B cell (primary cell): Measurements from ENCODE around the gene HOXB1. TPM values are rescaled to one million over a fixed set of nuclear protein-coding genes. Genes with fewer than 3 reads are reported as not detected.

Experiments used
- ATAC-seq: fragments of 200-7000 bp; cut with Tn5 transposase; one replicate; pipeline ENCODE4 v1.10.0; 2021; ENCODE audit warnings: low read depth, mild to moderate bottlenecking, moderate number of reproducible peaks, moderate library complexity
- CTCF ChIA-PET: fragments of 350-600 bp; sonication (Branson Sonifier 250); formaldehyde crosslinking; loops from one replicate; lab custom pipeline; 2021; ENCODE audit warnings: antibody characterized with exemption, inconsistent platforms; lab: Charles Lee
- POLR2A ChIA-PET: fragments of 350-600 bp; sonication (Branson Sonifier 250); formaldehyde crosslinking; loops from one replicate; lab custom pipeline; 2021; ENCODE audit warnings: antibody characterized with exemption; lab: Charles Lee
- DNase-seq: peaks from one replicate; pipeline ENCODE4 v3.0.0; 2013
- H2AFZ ChIP-seq: 2 replicates; pipeline ENCODE4 v1.6.1; 2012; ENCODE audit warnings: mild to moderate bottlenecking, low read depth, low read length; ENCODE audit not compliant: insufficient read depth, poor library complexity, severe bottlenecking
- H3K27ac ChIP-seq, 2 donors: 1 replicate in 1 of 2; 2 replicates in 1 of 2; pipeline ENCODE4 v1.5.1; 2012 to 2013; ENCODE audit warnings: low read length in 2 of 2, mild to moderate bottlenecking in 2 of 2, moderate library complexity in 1 of 2
- H3K27me3 ChIP-seq, 4 experiments: fragments of 200-600 bp in 1 of 4; sonication (generic) in 1 of 4; replicated peaks in 1 of 4; 1 replicate in 2 of 4; 2 replicates in 2 of 4; pipeline versions ENCODE4 v1.6.1 to v1.7.0; 2013 to 2016; ENCODE audit warnings: low read length in 3 of 4, mild to moderate bottlenecking in 2 of 4, mixed read lengths in 1 of 4, moderate library complexity in 1 of 4; ENCODE audit not compliant: insufficient read depth in 4 of 4, control insufficient read depth in 3 of 4; ENCODE audit errors: control extremely low read depth in 1 of 4
- H3K36me3 ChIP-seq, 2 experiments: replicated peaks in 1 of 2; 1 replicate in 1 of 2; 2 replicates in 1 of 2; pipeline versions ENCODE4 v1.6.1 to v1.7.1; 2013; ENCODE audit warnings: low read length in 1 of 2; ENCODE audit not compliant: insufficient read depth in 2 of 2, control insufficient read depth in 1 of 2; ENCODE audit errors: control extremely low read depth in 1 of 2, extremely low read depth in 1 of 2
- H3K4me1 ChIP-seq, 2 donors: fragments of 200-600 bp in 1 of 2; sonication (generic) in 1 of 2; 1 replicate in 1 of 2; 2 replicates in 1 of 2; pipeline versions ENCODE4 v1.5.1 to v1.6.1; 2013 to 2017; ENCODE audit warnings: low read length in 2 of 2; ENCODE audit not compliant: control insufficient read depth in 2 of 2, insufficient read depth in 2 of 2
- H3K4me2 ChIP-seq: replicated peaks from 2 replicates; pipeline ENCODE3; 2012; ENCODE audit warnings: mild to moderate bottlenecking, low read depth, low read length; ENCODE audit not compliant: poor library complexity, severe bottlenecking
- H3K4me3 ChIP-seq, 5 experiments: fragments of 200-600 bp in 1 of 5; sonication (generic) in 1 of 5; 1 replicate in 3 of 5; 2 replicates in 2 of 5; pipeline versions ENCODE4 v1.5.1 to v1.7.0; 2011 to 2016; ENCODE audit warnings: low read length in 4 of 5, mild to moderate bottlenecking in 4 of 5, low read depth in 2 of 5, control low read depth in 1 of 5, moderate library complexity in 1 of 5; ENCODE audit not compliant: insufficient read depth in 1 of 5; ENCODE audit errors: control extremely low read depth in 1 of 5, extremely low read depth in 1 of 5
- H3K79me2 ChIP-seq: fragments of 200-600 bp; sonication (generic); one replicate; pipeline ENCODE4 v1.6.0; 2016; ENCODE audit warnings: low read length; ENCODE audit not compliant: control insufficient read depth, insufficient read depth
- H3K9ac ChIP-seq: fragments of 200-600 bp; sonication (generic); 2 replicates; pipeline ENCODE4 v1.6.1; 2017; ENCODE audit warnings: mild to moderate bottlenecking, low read length, moderate library complexity
- H3K9me3 ChIP-seq, 3 donors: one replicate each; pipeline versions ENCODE4 v1.6.1 to v1.7.1; 2013; ENCODE audit warnings: low read length in 2 of 3; ENCODE audit not compliant: control insufficient read depth in 2 of 3, insufficient read depth in 1 of 3; ENCODE audit errors: control extremely low read depth in 1 of 3
- H4K20me1 ChIP-seq: 2 replicates; pipeline ENCODE4 v1.6.0; 2012; ENCODE audit warnings: mild to moderate bottlenecking, low read length; ENCODE audit not compliant: insufficient read depth, control insufficient read depth, poor library complexity, severe bottlenecking
- H3K27ac Mint-ChIP-seq: one replicate; pipeline ENCODE4 v1.8.0; 2021; ENCODE audit warnings: mixed read lengths
- H3K27me3 Mint-ChIP-seq: one replicate; pipeline ENCODE4 v1.8.0; 2021; ENCODE audit warnings: mixed read lengths
- H3K4me1 Mint-ChIP-seq: one replicate; pipeline ENCODE4 v1.8.0; 2021; ENCODE audit warnings: mixed read lengths
- H3K4me3 Mint-ChIP-seq: one replicate; pipeline ENCODE4 v1.8.0; 2021; ENCODE audit warnings: mixed read lengths
- H3K9me3 Mint-ChIP-seq: one replicate; pipeline ENCODE4 v1.8.0; 2022; ENCODE audit warnings: mixed read lengths; ENCODE audit not compliant: insufficient read depth
- EZH2 ChIP-seq: IDR thresholded peaks from 2 replicates; pipeline ENCODE4 v1.6.1; 2012; ENCODE audit warnings: borderline replicate concordance, low read depth, mild to moderate bottlenecking, moderate library complexity, low read length; ENCODE audit not compliant: insufficient read depth, poor library complexity, severe bottlenecking
- WGBS: methylation state at CpG from one replicate; pipeline ENCODE4 v1.1.5; 2013; ENCODE audit warnings: missing lambda C conversion rate; ENCODE audit not compliant: insufficient coverage; 5-methylcytosine and 5-hydroxymethylcytosine counted together
- intact Hi-C: fragments of 100-400 bp; cut with micrococcal nuclease; formaldehyde crosslinking; loops from one replicate; pipeline ENCODE4 v1.10.0; 2022
- polyA plus RNA-seq: library from polyadenylated mRNA; depleted of rRNA; stranded (reverse); fragments of >200 nt; gene quantifications from 2 replicates; pipeline ENCODE4 v1.2.3, GENCODE V29; 2012
- total RNA-seq, 2 donors: library from RNA; stranded (reverse); fragments of 120-200 nt in 1 of 2; gene quantifications; 1 replicate in 1 of 2; 2 replicates in 1 of 2; pipeline versions ENCODE4 v1.2.3 to v1.2.4, GENCODE V29; 2013 to 2022
- TF ChIP-seq, protein P1 (sequence below): fragments of 200-600 bp; IDR thresholded peaks from one replicate; pipeline ENCODE4 v1.8.0; 2022; ENCODE audit warnings: antibody characterized with exemption, mild to moderate bottlenecking

The HOXB1 gene
- total and polyA plus RNA-seq, 2 donors (not counting 1 experiment from before 2014, with no cell fraction given), result not detected

GRCh38 chr17:48551596-48552465, 21.0 kb upstream of the HOXB1 start:
- Mint-ChIP-seq H3K27ac (no peak overlapping the region), H3K4me3 (no peak overlapping the region), H3K27me3 (peaks cover 31% of the 10 kb centered on the region), H3K9me3 (no peaks in the 10 kb centered on the region), H3K4me1 (peaks cover 9% of the 10 kb centered on the region)
- ChIA-PET POLR2A (no interaction called here), CTCF (no interaction called here)
- no peaks in the 10 kb centered on the region for H3K79me2 ChIP-seq
- H3K4me3 ChIP-seq, result no peak overlapping the region
- DNase-seq, result no peak
- peaks cover 0 to 8% (median 0%) of the 10 kb centered on the region in 3 donors for H3K9me3 ChIP-seq
- TF ChIP-seq, protein P1, sequence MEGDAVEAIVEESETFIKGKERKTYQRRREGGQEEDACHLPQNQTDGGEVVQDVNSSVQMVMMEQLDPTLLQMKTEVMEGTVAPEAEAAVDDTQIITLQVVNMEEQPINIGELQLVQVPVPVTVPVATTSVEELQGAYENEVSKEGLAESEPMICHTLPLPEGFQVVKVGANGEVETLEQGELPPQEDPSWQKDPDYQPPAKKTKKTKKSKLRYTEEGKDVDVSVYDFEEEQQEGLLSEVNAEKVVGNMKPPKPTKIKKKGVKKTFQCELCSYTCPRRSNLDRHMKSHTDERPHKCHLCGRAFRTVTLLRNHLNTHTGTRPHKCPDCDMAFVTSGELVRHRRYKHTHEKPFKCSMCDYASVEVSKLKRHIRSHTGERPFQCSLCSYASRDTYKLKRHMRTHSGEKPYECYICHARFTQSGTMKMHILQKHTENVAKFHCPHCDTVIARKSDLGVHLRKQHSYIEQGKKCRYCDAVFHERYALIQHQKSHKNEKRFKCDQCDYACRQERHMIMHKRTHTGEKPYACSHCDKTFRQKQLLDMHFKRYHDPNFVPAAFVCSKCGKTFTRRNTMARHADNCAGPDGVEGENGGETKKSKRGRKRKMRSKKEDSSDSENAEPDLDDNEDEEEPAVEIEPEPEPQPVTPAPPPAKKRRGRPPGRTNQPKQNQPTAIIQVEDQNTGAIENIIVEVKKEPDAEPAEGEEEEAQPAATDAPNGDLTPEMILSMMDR, result no peak
- no peak for TF ChIP-seq EZH2
- peaks cover 13 to 18% of the 10 kb centered on the region in 2 donors for H3K4me1 ChIP-seq
- H3K9ac ChIP-seq, result no peak overlapping the region
- H3K27ac ChIP-seq, result no peak overlapping the region
- no peak overlapping the region for H3K4me2 ChIP-seq
- no peak for ATAC-seq
- H3K27me3 ChIP-seq, result peaks cover 0 to 35% (median 10%) of the 10 kb centered on the region in 4 experiments
- no peak overlapping the region for H2AFZ ChIP-seq
- WGBS, result 93% methylated on average over 35 of the region's 47 CpGs
- intact Hi-C loops, result no loop called here
- H3K36me3 ChIP-seq, result no peaks in the 10 kb centered on the region
- H4K20me1 ChIP-seq, result no peaks in the 10 kb centered on the region

DNA sequence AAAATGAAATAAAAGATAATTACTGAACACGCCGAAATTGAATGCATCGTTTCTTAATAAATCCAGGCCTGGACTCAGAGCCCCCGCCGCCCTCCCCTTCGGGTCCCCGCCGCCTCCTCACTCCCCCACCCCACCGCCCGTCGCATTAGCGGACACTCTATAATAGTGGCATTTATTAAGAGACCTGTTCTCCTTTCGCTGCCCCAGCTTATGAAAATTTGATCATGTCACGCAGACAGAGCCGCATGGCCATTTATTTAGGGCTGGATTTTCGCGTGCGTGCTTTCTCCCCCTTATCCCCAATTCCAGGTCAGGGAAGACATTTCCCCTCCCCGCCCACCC, 20.4 kb upstream of the HOXB1 start:
- WGBS, result 80% methylated on average over 1 of the region's 19 CpGs
- Histone ChIP-seq H3K27ac (no peak overlapping the region), H3K4me1 (peaks cover 13 to 18% of the 10 kb centered on the region in 2 donors), H3K27me3 (peaks cover 0 to 31% (median 7%) of the 10 kb centered on the region in 4 experiments), H4K20me1 (no peaks in the 10 kb centered on the region), H3K4me2 (no peak overlapping the region), H3K36me3 (no peaks in the 10 kb centered on the region), H3K4me3 (no peak overlapping the region), H3K9ac (no peak overlapping the region), H3K9me3 (peaks cover 0 to 8% (median 0%) of the 10 kb centered on the region in 3 donors), H3K79me2 (no peaks in the 10 kb centered on the region), H2AFZ (no peak overlapping the region)
- ChIA-PET CTCF (no interaction called here), POLR2A (no interaction called here)
- H3K9me3 Mint-ChIP-seq, result no peaks in the 10 kb centered on the region
- intact Hi-C loops, result no loop called here
- peaks cover 31% of the 10 kb centered on the region for H3K27me3 Mint-ChIP-seq
- DNase-seq, result no peak
- peaks cover 9% of the 10 kb centered on the region for H3K4me1 Mint-ChIP-seq
- TF ChIP-seq, protein P1, result no peak
- no peak for TF ChIP-seq EZH2
- no peak for ATAC-seq
- no peak overlapping the region for H3K4me3 Mint-ChIP-seq
- H3K27ac Mint-ChIP-seq, result no peak overlapping the region
